ENCODE data around the gene PROM2. TPM values are rescaled to one million over a fixed set of nuclear protein-coding genes. Genes with fewer than 3 reads are reported as not detected.

The PROM2 gene
- total RNA-seq, 1 donor from 2014 or later: 0.82 TPM

- DNase-seq (ENCODE audit: low spot score in 2 of 2) (no peak), FAIRE-seq (no peak)
Measured at GRCh38 chr2:95282458-95282857, 8.2 kb downstream of the PROM2 start.

- FAIRE-seq (no peak), DNase-seq (ENCODE audit: low spot score in 2 of 2) (no peak)
Measured at GRCh38 chr2:95283562-95283961, 9.3 kb downstream of the PROM2 start.

- DNase-seq (ENCODE audit: low spot score in 2 of 2) (no peak), FAIRE-seq (no peak)
Measured at GRCh38 chr2:95284886-95285541, 10.8 kb downstream of the PROM2 start.

DNA sequence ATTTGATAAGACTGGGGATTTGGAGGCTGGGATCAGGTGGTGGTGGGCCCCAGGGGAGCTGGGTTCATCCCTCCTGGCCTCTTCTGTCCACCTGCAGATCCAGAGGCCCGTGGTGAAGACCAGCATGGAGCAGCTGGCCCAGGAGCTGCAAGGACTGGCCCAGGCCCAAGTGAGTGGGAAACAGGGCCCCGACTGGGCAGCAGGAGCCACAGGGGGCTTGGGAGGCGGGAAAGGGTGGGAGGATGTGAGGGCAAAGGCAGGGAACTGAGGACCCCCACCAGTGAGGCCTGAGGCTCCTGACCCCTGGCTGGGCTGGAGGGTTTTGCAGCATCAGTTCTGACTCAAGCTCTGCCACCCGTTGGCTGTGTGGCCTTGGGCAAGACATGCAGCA lies 11.3 kb downstream of the PROM2 start:
- DNase-seq (ENCODE audit: low spot score in 2 of 2): no peak
- no peak for FAIRE-seq

DNA sequence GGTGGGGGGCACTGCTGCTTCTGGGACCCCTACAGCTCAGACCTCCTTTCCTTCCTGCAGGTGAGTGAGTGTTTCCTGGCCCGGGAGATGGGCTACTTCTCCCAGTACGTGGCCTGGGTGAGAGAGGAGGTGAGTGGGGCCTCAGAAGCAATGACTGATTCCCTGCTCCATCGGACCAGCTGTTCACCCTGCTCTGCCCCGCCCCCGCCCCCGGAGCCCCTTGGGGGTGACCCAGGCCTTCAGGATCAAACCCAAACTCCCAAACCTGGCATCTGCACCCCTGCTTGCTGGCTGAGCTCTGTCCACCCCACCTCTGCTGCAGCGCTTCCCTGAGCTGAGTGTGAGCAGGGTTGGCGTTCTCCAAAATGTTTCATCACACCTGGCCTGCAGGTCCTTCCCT lies 13.1 kb downstream of the PROM2 start:
- no peak for DNase-seq (ENCODE audit: low spot score in 2 of 2)
- FAIRE-seq: no peak

DNA sequence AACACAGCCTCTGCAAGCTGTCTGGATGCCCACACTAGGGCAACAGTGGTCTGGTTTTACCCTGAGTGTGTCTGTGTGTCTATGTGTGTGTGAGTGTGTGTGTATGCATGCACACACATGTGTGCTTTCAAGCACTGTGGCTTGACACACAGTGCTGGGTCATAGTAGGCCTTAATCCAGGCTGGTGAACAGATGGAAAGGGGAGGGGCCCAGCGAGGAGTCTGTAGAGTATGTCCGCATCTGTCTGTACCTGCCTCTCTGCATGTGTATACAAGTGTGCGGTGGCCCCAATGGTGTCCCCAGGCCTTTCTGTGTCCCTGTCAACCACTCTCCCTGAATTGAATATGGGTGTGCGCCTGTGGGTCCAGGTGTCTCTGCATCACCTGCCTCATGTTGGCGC lies 13.6 kb downstream of the PROM2 start:
- no peak for FAIRE-seq
- no peak for DNase-seq (ENCODE audit: low spot score in 2 of 2)

DNA sequence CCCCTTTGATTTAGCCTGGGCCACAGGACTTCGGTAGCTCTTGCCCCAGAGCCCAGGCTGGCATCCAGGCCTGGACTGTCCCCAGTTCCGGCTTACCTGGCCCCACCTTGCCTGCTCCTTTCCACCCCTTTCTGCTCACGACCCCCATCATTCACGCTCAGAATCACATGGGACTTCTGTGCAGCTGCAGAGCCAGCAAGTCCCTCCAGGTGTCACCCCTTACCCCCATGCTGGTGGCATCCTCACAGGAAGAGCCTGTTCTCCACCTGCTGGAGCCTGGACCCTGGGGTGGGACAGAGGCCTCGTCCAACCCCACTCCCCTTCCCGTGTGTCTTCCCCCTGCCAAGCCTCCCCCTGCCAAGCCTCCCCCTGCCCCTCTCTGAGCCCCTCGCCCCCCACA lies 15.0 kb downstream of the PROM2 start:
- no peak for FAIRE-seq

DNA sequence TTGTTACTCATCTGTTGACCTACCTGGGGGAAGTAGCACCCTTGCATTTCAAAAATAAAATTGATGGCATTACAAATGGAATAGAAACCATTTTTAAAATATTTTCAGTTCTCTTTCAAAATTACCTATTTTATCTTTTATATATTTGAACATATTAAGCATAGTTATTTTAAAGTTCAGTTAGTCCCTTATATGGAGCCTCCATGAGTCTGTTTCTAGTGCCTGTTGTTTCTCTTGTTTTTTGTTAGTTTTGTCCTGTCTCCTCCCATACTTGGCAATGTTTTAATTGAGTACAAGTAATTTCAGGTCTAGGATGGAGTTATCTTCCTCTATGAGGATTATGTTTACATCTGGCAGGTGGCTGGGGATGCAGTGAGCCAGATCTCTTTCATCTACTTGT lies 17.0 kb downstream of the PROM2 start:
- no peak for FAIRE-seq
- DNase-seq (ENCODE audit: low spot score in 2 of 2): no peak

More for the DNA sequence above, 15.0 kb downstream of the PROM2 start:
- DNase-seq (ENCODE audit: low spot score in 2 of 2): no peak

DNA sequence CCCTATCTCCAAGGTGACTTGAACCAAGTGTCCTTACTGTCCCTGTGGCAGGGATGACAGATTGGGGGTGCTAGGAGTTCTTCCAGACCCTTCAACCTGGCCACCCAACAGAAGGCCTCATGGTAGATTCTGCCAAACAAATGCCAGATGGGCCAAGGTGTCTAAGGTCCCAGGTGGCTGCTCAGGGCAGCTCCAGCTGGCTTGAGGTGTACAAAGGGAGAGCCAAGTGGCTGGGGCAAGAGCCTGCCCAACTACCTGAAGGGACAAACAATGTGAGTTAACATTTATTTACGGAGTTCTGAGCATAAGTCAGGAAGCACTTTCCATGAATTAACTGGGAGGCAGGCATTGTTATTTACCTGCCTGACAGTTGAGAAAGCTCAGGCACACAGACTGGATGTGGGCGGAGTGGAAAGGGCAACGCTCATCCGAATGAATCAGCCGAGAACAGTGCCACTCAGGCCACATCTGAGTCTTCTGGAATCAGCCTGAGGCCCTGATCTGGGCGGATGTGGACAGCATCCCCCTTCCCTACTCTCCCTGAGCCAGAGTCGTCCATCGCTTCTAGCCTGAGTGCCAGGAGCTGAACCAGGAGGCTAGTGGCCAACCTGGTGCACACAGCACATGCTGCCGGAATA lies 18.5 kb downstream of the PROM2 start:
- FAIRE-seq (no peak), DNase-seq (ENCODE audit: low spot score in 2 of 2) (no peak)

GRCh38 chr2:95294579-95295250 lies 20.5 kb downstream of the PROM2 start:
- FAIRE-seq (no peak), DNase-seq (ENCODE audit: low spot score in 2 of 2) (no peak)

- FAIRE-seq (no peak), DNase-seq (ENCODE audit: low spot score in 2 of 2) (no peak)
Measured at GRCh38 chr2:95295376-95295775, 21.1 kb downstream of the PROM2 start.

- DNase-seq (ENCODE audit: low spot score in 2 of 2) (peak in 1 of 2 donors; percentile 58), FAIRE-seq (no peak)
Measured at GRCh38 chr2:95296011-95296410, 21.8 kb downstream of the PROM2 start.

DNA sequence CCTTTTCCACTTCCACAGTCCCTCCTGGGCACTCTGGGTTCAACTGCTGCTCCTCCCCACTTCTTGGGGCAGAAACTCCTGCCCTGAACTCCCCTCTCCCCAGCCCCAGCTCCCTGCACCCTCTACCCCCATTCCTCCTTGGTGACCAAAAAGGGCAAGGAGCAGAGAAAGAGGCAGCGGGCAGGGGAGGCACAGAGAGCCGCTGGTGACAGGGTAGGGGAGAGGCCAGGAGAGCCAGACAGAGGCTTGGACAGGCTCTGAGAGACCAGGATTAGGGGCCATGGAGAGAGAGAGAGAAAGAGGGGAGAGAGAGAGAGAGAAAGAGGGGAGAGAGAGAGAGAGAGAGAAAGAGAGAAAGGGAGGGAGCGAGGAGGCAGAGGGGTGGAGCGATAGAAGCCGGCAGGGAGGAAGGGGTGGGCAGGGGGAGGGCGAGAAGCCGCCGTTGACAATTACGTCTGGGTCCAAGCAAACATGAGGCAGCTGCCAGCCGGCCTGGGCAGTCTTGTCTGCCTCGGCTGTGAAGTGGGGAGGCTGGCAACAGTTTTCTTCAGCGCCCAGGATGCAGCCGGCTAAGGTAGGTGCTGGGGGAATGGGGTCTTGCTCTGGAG lies 22.7 kb downstream of the PROM2 start, which contains the start of gene KCNIP3:
Gene KCNIP3, plus strand, starts transcription at position 468 of the 608 bp plus-strand sequence. Its CDS starts 92 bp downstream, at position 560.
- no peak for FAIRE-seq
- peak; percentile 46 to 63 for DNase-seq (ENCODE audit: low spot score in 2 of 2)

- DNase-seq (ENCODE audit: low spot score in 2 of 2): no peak
Measured at GRCh38 chr2:95297639-95298395, 23.6 kb downstream of the PROM2 start.

GRCh38 chr2:95298486-95299111 lies 24.4 kb downstream of the PROM2 start:
- FAIRE-seq (no peak), DNase-seq (ENCODE audit: low spot score in 2 of 2) (no peak)

More at GRCh38 chr2:95297639-95298395, 23.6 kb downstream of the PROM2 start:
- no peak for FAIRE-seq

- DNase-seq (ENCODE audit: low spot score in 2 of 2): no peak
- no peak for FAIRE-seq
Measured at GRCh38 chr2:95299961-95300360, 25.7 kb downstream of the PROM2 start.

GRCh38 chr2:95300450-95300849 lies 26.2 kb downstream of the PROM2 start:
- no peak for FAIRE-seq
- no peak for DNase-seq (ENCODE audit: low spot score in 2 of 2)

GRCh38 chr2:95301186-95301585 lies 26.9 kb downstream of the PROM2 start:
- DNase-seq (ENCODE audit: low spot score in 2 of 2): no peak

DNA sequence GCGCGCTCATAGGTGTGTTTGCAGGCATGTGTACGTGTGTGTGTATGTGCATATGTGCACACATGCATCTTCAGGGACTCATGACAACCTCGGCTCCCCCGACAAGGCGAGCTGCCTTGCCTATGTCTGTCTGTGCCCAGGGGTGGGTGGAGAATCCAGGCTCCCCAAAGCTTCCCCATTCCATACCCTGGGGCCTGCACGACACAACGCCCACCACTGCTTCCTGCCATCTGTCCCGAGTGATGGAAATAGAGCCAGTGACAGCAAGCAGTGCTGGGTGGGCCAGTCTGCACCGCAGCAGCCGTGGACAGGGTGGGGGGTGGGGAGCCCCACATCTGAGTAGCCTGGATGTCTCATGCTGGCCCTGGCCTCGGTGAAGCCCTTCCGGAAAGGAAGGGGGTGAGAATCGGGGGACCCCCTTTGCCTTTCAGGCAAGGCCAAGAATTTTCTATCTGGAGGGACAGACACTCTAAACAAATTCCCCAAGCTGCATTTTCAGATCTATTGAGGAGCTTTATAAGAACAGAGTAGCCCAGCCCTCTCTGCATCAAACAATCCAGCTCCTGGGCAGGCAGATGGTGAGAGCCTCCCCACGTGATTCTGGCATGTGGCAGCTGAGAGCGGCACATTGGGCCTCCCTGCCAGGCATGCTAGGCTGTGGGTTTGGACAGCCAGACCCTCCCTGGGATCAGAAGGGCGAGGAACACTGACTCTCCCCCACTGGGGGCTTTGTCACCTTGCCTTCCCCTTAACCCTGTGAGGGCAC lies 27.8 kb downstream of the PROM2 start:
- no peak for FAIRE-seq
- DNase-seq (ENCODE audit: low spot score in 2 of 2): no peak

More at GRCh38 chr2:95301186-95301585, 26.9 kb downstream of the PROM2 start:
- no peak for FAIRE-seq

All from frontal cortex (tissue), 4 donors.